H1 (cell line): ENCODE data around the gene HDLBP. TPM values are rescaled to one million over a fixed set of nuclear protein-coding genes. Genes with fewer than 3 reads are reported as not detected.
"Not testable (repeated sequence)": the region's sequence is repeated elsewhere in the genome, so short reads cannot be mapped to it uniquely, and the experiment has no call there.

Experiments used
- CTCF ChIA-PET: fragments of 300-600 bp; sonication (Branson Sonifier 250); formaldehyde crosslinking; loops from one replicate; lab custom pipeline; 2021; ENCODE audit not compliant: partially characterized antibody; lab: Charles Lee
- POLR2A ChIA-PET: fragments of 300-600 bp; sonication (Branson Sonifier 250); formaldehyde crosslinking; loops from one replicate; lab custom pipeline; 2021; ENCODE audit warnings: inconsistent platforms; ENCODE audit not compliant: partially characterized antibody; lab: Charles Lee
- DNase-seq, 2 experiments: peaks; one replicate each; pipeline versions ENCODE4 v3.0.0 to v3.0.0-alpha.2; 2010 to 2022; ENCODE audit warnings: low spot score in 2 of 2, low read depth in 1 of 2, mixed read lengths in 1 of 2
- FAIRE-seq: peaks from 2 replicates; lab custom pipeline; 2011; peaks lifted over from hg19 to GRCh38; lab: Jason Lieb, UNC
- H2AFZ ChIP-seq: 2 replicates; pipeline ENCODE4 v1.8.1; 2012; ENCODE audit warnings: low read length, inconsistent platforms
- H2AK5ac ChIP-seq: 2 replicates; pipeline ENCODE4 v1.6.1; 2013; ENCODE audit warnings: low read depth, low read length
- H2BK120ac ChIP-seq: replicated peaks from 2 replicates; pipeline ENCODE3; 2013; ENCODE audit warnings: low read depth, low read length, inconsistent platforms
- H2BK12ac ChIP-seq: 2 replicates; pipeline ENCODE4 v1.6.1; 2013; ENCODE audit warnings: low read depth, low read length
- H2BK15ac ChIP-seq: 2 replicates; pipeline ENCODE4 v1.6.1; 2013; ENCODE audit warnings: low read length
- H2BK20ac ChIP-seq: 2 replicates; pipeline ENCODE4 v1.6.1; 2013; ENCODE audit warnings: low read length
- H2BK5ac ChIP-seq: 2 replicates; pipeline ENCODE4 v1.6.1; 2013; ENCODE audit warnings: low read depth, low read length
- H3K14ac ChIP-seq: 2 replicates; pipeline ENCODE4 v1.6.1; 2013; ENCODE audit warnings: inconsistent platforms; ENCODE audit not compliant: insufficient read length
- H3K18ac ChIP-seq: 2 replicates; pipeline ENCODE4 v1.6.1; 2013; ENCODE audit warnings: low read length; ENCODE audit errors: extremely low read depth
- H3K23ac ChIP-seq: 2 replicates; pipeline ENCODE4 v1.6.1; 2013; ENCODE audit warnings: inconsistent platforms; ENCODE audit not compliant: insufficient read length
- H3K23me2 ChIP-seq: 2 replicates; pipeline ENCODE4 v1.6.1; 2013; ENCODE audit warnings: low read depth, low read length
- H3K27ac ChIP-seq: 2 replicates; pipeline ENCODE4 v1.6.1; 2011; ENCODE audit warnings: low read depth, low read length, inconsistent platforms
- H3K27me3 ChIP-seq, 4 experiments: replicated peaks in 1 of 4; 1 replicate in 1 of 4; 2 replicates in 3 of 4; pipeline versions ENCODE4 v1.6.1 to v1.8.1; 2011 to 2013; ENCODE audit warnings: low read length in 3 of 4, mild to moderate bottlenecking in 3 of 4, inconsistent platforms in 2 of 4, mixed read lengths in 2 of 4, moderate library complexity in 1 of 4; ENCODE audit not compliant: control insufficient read depth in 3 of 4, insufficient read depth in 3 of 4; ENCODE audit errors: extremely low read depth in 1 of 4
- H3K36me3 ChIP-seq, 4 experiments: 2 replicates each; pipeline versions ENCODE4 v1.6.1 to v1.8.1; 2011 to 2013; ENCODE audit warnings: mild to moderate bottlenecking in 4 of 4, low read length in 3 of 4, moderate library complexity in 2 of 4, control low read depth in 1 of 4, inconsistent platforms in 1 of 4; ENCODE audit not compliant: insufficient read depth in 4 of 4, control insufficient read depth in 2 of 4
- H3K4ac ChIP-seq: replicated peaks from 2 replicates; pipeline ENCODE3; 2013; ENCODE audit warnings: low read length, low read depth, mixed read lengths, inconsistent platforms; ENCODE audit not compliant: insufficient read length
- H3K4me1 ChIP-seq, 4 experiments: replicated peaks in 1 of 4; 1 replicate in 1 of 4; 2 replicates in 3 of 4; pipeline versions ENCODE4 v1.6.1 to v1.8.1; 2011 to 2013; ENCODE audit warnings: low read length in 3 of 4, inconsistent platforms in 2 of 4, mixed read lengths in 1 of 4; ENCODE audit not compliant: insufficient read depth in 4 of 4, control insufficient read depth in 3 of 4
- H3K4me2 ChIP-seq, 2 experiments: 2 replicates each; pipeline versions ENCODE4 v1.6.1 to v1.8.1; 2011 to 2013; ENCODE audit warnings: low read depth in 2 of 2, low read length in 2 of 2, control low read depth in 1 of 2, inconsistent platforms in 1 of 2, mild to moderate bottlenecking in 1 of 2; ENCODE audit not compliant: insufficient read depth in 1 of 2
- H3K4me3 ChIP-seq, 4 experiments: fragments of 200-600, 300-600 bp in 1 of 4; sonication (generic), shearing (Covaris generic), sonication (Bioruptor Twin) in 1 of 4; 2 replicates each; pipeline versions ENCODE4 v1.5.1 to v1.8.1; 2011 to 2016; ENCODE audit warnings: low read length in 4 of 4, low read depth in 3 of 4, control low read depth in 2 of 4, inconsistent platforms in 2 of 4, mild to moderate bottlenecking in 2 of 4, mixed read lengths in 1 of 4, moderate library complexity in 1 of 4; ENCODE audit not compliant: insufficient read depth in 2 of 4; ENCODE audit errors: extremely low read depth in 1 of 4
- H3K56ac ChIP-seq: replicated peaks from 2 replicates; pipeline ENCODE3; 2013; ENCODE audit warnings: low read depth, mild to moderate bottlenecking, mixed read lengths, low read length, inconsistent platforms; ENCODE audit not compliant: insufficient read length
- H3K79me1 ChIP-seq: 2 replicates; pipeline ENCODE4 v1.6.1; 2013; ENCODE audit warnings: low read depth, low read length, control low read depth
- H3K79me2 ChIP-seq, 2 experiments: 2 replicates each; pipeline versions ENCODE4 v1.6.1 to v1.8.1; 2012 to 2013; ENCODE audit warnings: low read length in 2 of 2, mild to moderate bottlenecking in 2 of 2, inconsistent platforms in 1 of 2; ENCODE audit not compliant: insufficient read depth in 2 of 2, control insufficient read depth in 1 of 2
- H3K9ac ChIP-seq, 4 experiments: replicated peaks in 1 of 4; 1 replicate in 1 of 4; 2 replicates in 3 of 4; pipeline versions ENCODE4 v1.6.1 to v1.8.1; 2011 to 2013; ENCODE audit warnings: low read depth in 3 of 4, low read length in 3 of 4, control low read depth in 2 of 4, mild to moderate bottlenecking in 2 of 4, moderate library complexity in 2 of 4, inconsistent platforms in 1 of 4; ENCODE audit errors: extremely low read depth in 1 of 4
- H3K9me3 ChIP-seq, 2 experiments: 2 replicates each; pipeline versions ENCODE4 v1.6.1 to v1.8.1; 2012 to 2013; ENCODE audit warnings: mild to moderate bottlenecking in 2 of 2, moderate library complexity in 2 of 2, control low read depth in 1 of 2, inconsistent platforms in 1 of 2, low read depth in 1 of 2, low read length in 1 of 2, mixed read lengths in 1 of 2; ENCODE audit not compliant: insufficient read depth in 2 of 2
- H4K20me1 ChIP-seq, 2 experiments: replicated peaks in 1 of 2; 2 replicates each; pipeline versions ENCODE3 to v1.8.1; 2011 to 2013; ENCODE audit warnings: inconsistent platforms in 2 of 2, low read length in 2 of 2, mild to moderate bottlenecking in 1 of 2; ENCODE audit not compliant: insufficient read depth in 2 of 2, control insufficient read depth in 1 of 2
- H4K5ac ChIP-seq: 2 replicates; pipeline ENCODE4 v1.6.1; 2013; ENCODE audit warnings: low read length, low read depth, mixed read lengths, inconsistent platforms; ENCODE audit not compliant: insufficient read length
- H4K8ac ChIP-seq: 2 replicates; pipeline ENCODE4 v1.8.0; 2013; ENCODE audit warnings: mild to moderate bottlenecking, moderate library complexity, low read length, inconsistent platforms; ENCODE audit not compliant: insufficient read depth; ENCODE audit errors: extremely low read depth
- H4K91ac ChIP-seq: replicated peaks from 2 replicates; pipeline ENCODE3; 2013; ENCODE audit warnings: low read length, mixed read lengths, inconsistent platforms; ENCODE audit not compliant: insufficient read length
- WGBS, 2 experiments: shearing (Covaris generic) in 1 of 2; methylation state at CpG; one replicate each; pipeline versions ENCODE4 v1.1.6 to v1.1.7; 2013 to 2015; ENCODE audit warnings: low lambda C conversion rate in 2 of 2, mixed read lengths in 2 of 2, inconsistent platforms in 1 of 2, low coverage in 1 of 2, missing lambda C conversion rate in 1 of 2; ENCODE audit not compliant: insufficient replicate concordance in 2 of 2, insufficient coverage in 1 of 2, insufficient read length in 1 of 2; ENCODE audit errors: extremely low coverage in 1 of 2, missing lambda C conversion rate in 1 of 2; 5-methylcytosine and 5-hydroxymethylcytosine counted together
- polyA plus RNA-seq, 7 experiments: library from polyadenylated mRNA; depleted of rRNA in 3 of 7; stranded (reverse) in 5 of 7; unstranded in 2 of 7; fragments of >200 nt in 5 of 7; fragments of 200-250 nt in 2 of 7; gene quantifications; 1 replicate in 5 of 7; 2 replicates in 1 of 7; 4 replicates in 1 of 7; pipeline versions ENCODE4 v1.2.1 to v1.2.3, GENCODE V29; 2011 to 2013; ENCODE audit warnings: missing spikeins in 2 of 7, mixed read lengths in 2 of 7
- total RNA-seq: library from RNA; stranded (reverse); fragmentation: NEBNext Ultra II Directional; extraction: Animal tissue kit (Norgen Biotek cat#: 25700); gene quantifications from 2 replicates; pipeline ENCODE4 v1.2.1, GENCODE V29; 2021

Gene HDLBP
- total and polyA plus RNA-seq, 2 of the 8 experiments (the other 6 are each of a cell fraction or from before 2014, with no cell fraction given), result 185 to 360 TPM

GRCh38 chr2:241293378-241293797, 22.1 kb downstream of the HDLBP start:
- H2BK120ac ChIP-seq, H3K27ac ChIP-seq, H3K27me3 ChIP-seq, H2BK20ac ChIP-seq, H3K9me3 ChIP-seq, H3K4ac ChIP-seq, H3K36me3 ChIP-seq, H2BK15ac ChIP-seq, FAIRE-seq, H3K9ac ChIP-seq, H3K14ac ChIP-seq, H3K4me1 ChIP-seq, H3K18ac ChIP-seq, H4K91ac ChIP-seq, H3K23ac ChIP-seq, DNase-seq, H2AK5ac ChIP-seq, H3K56ac ChIP-seq, H2BK12ac ChIP-seq, H3K4me3 ChIP-seq, H3K4me2 ChIP-seq, H4K5ac ChIP-seq, H3K23me2 ChIP-seq, H2AFZ ChIP-seq, H2BK5ac ChIP-seq, H4K8ac ChIP-seq: not testable (repeated sequence)
- H3K79me1 ChIP-seq, result peaks cover 15% of the 10 kb centered on the region
- H4K20me1 ChIP-seq, result peaks cover 7 to 20% of the 10 kb centered on the region in 2 experiments
- peaks cover 17 to 95% of the 10 kb centered on the region in 2 experiments for H3K79me2 ChIP-seq
- WGBS, 2 experiments, result 96% methylated on average over 7 of the region's 7 CpGs; no CpG with 5 or more reads in 1 of the 2 experiments
- CTCF ChIA-PET, result interaction anchor here (1.2 to 3.4 kb wide), 4 partner anchors 9 to 26 kb away, joined by 3 to 16 read pairs (median 4); no protein-coding TSS in a partner anchor
- POLR2A ChIA-PET, result interaction anchor here (3.6 kb wide), 1 partner anchor 9 kb away, joined by 14 read pairs; no protein-coding TSS in a partner anchor
